HUDEP-2 (cell line): ENCODE measurements around the gene MBTPS2.
A peak's percentile ranks its signal among the peaks of the same experiment; 100 is the strongest.
"Not testable (repeated sequence)": the region's sequence is repeated elsewhere in the genome, so short reads cannot be mapped to it uniquely, and the experiment has no call there.

Source experiments
- DNase-seq, 76 experiments: peaks; one replicate each; lab custom pipeline; 2025; ENCODE audit not compliant: unreplicated experiment in 76 of 76; lab: John Stamatoyannopoulos, UW

The MBTPS2 gene

GRCh38 chrX:21839334-21840192, at the start of gene MBTPS2:
Gene MBTPS2 (plus strand): TSS chrX:21839617. CDS start chrX:21839735, 118 bp downstream.
- peak; percentile 1 to 80 (median 62) for DNase-seq

GRCh38 chrX:21798677-21799219, 40.7 kb upstream of the MBTPS2 start:
- no peak for DNase-seq

GRCh38 chrX:21799767-21800166, 39.6 kb upstream of the MBTPS2 start:
- no peak for DNase-seq

GRCh38 chrX:21800344-21800770, 39.1 kb upstream of the MBTPS2 start:
- DNase-seq = no peak

GRCh38 chrX:21802054-21802670, 37.3 kb upstream of the MBTPS2 start:
- DNase-seq = no peak

- no peak for DNase-seq
Observed at GRCh38 chrX:21802839-21803238, 36.6 kb upstream of the MBTPS2 start.

GRCh38 chrX:21806691-21807090, 32.7 kb upstream of the MBTPS2 start:
- DNase-seq = no peak

- no peak for DNase-seq
Observed at GRCh38 chrX:21811832-21812231, 27.6 kb upstream of the MBTPS2 start.

- no peak for DNase-seq
Observed at GRCh38 chrX:21812628-21813027, 26.8 kb upstream of the MBTPS2 start.

- no peak for DNase-seq
Observed at GRCh38 chrX:21813612-21814368, 25.6 kb upstream of the MBTPS2 start.

- no peak for DNase-seq
Observed at GRCh38 chrX:21816136-21816535, 23.3 kb upstream of the MBTPS2 start.

- DNase-seq = not testable (repeated sequence)
Observed at GRCh38 chrX:21820170-21820569, 19.2 kb upstream of the MBTPS2 start.

GRCh38 chrX:21821875-21822274, 17.5 kb upstream of the MBTPS2 start:
- no peak for DNase-seq

- no peak for DNase-seq
Observed at GRCh38 chrX:21831496-21831895, 7.9 kb upstream of the MBTPS2 start.

GRCh38 chrX:21837056-21837455, 2.4 kb upstream of the MBTPS2 start:
- DNase-seq = no peak

GRCh38 chrX:21838937-21839333, 482 bp upstream of the MBTPS2 start:
- no peak for DNase-seq

- DNase-seq = peak in 1 of 76 experiments; percentile 0
Observed at GRCh38 chrX:21840193-21840545, 752 bp downstream of the MBTPS2 start.

- no peak for DNase-seq
Observed at GRCh38 chrX:21843179-21843578, 3.8 kb downstream of the MBTPS2 start.

GRCh38 chrX:21845096-21845495, 5.7 kb downstream of the MBTPS2 start:
- DNase-seq = no peak

- no peak for DNase-seq
Observed at GRCh38 chrX:21847342-21847741, 7.9 kb downstream of the MBTPS2 start.

GRCh38 chrX:21853578-21853977, 14.2 kb downstream of the MBTPS2 start:
- no peak for DNase-seq
